Measurements from ENCODE around the gene KCNH2. TPM values are rescaled to one million over a fixed set of nuclear protein-coding genes. Genes with fewer than 3 reads are reported as not detected.

KCNH2 gene
- total RNA-seq, 1 donor from 2014 or later, result 2.1 TPM

DNA sequence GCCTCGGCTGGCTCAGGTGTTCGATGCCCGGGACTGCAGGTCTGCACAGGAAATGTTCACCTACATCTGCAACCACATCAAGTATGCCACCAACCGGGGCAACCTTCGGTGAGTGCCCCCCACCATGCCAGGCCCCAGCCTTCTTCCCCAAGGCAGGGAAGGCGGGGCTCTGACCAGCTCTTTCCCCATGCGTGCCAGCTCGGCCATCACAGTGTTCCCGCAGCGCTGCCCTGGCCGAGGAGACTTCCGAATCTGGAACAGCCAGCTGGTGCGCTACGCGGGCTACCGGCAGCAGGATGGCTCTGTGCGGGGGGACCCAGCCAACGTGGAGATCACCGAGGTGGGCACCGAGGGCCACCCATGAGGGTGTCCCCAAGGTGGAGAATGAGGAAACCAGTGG is 20.2 kb upstream of the KCNH2 start:
- TF ChIP-seq, protein P1, sequence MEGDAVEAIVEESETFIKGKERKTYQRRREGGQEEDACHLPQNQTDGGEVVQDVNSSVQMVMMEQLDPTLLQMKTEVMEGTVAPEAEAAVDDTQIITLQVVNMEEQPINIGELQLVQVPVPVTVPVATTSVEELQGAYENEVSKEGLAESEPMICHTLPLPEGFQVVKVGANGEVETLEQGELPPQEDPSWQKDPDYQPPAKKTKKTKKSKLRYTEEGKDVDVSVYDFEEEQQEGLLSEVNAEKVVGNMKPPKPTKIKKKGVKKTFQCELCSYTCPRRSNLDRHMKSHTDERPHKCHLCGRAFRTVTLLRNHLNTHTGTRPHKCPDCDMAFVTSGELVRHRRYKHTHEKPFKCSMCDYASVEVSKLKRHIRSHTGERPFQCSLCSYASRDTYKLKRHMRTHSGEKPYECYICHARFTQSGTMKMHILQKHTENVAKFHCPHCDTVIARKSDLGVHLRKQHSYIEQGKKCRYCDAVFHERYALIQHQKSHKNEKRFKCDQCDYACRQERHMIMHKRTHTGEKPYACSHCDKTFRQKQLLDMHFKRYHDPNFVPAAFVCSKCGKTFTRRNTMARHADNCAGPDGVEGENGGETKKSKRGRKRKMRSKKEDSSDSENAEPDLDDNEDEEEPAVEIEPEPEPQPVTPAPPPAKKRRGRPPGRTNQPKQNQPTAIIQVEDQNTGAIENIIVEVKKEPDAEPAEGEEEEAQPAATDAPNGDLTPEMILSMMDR (IDR thresholded peaks at IDR 0.05; ENCODE audit: insufficient read depth, low read length, poor library complexity, severe bottlenecking), result no peak
- Histone ChIP-seq H3K27me3 (ENCODE audit: control insufficient read depth, insufficient read depth, low read length) (peaks cover 7% of the 10 kb centered on the region), H3K4me3 (ENCODE audit: low read depth, low read length) (no peak overlapping the region), H3K36me3 (ENCODE audit: control insufficient read depth, insufficient read depth, low read length) (no peaks in the 10 kb centered on the region)
- no peak for DNase-seq (ENCODE audit: low read depth)

DNA sequence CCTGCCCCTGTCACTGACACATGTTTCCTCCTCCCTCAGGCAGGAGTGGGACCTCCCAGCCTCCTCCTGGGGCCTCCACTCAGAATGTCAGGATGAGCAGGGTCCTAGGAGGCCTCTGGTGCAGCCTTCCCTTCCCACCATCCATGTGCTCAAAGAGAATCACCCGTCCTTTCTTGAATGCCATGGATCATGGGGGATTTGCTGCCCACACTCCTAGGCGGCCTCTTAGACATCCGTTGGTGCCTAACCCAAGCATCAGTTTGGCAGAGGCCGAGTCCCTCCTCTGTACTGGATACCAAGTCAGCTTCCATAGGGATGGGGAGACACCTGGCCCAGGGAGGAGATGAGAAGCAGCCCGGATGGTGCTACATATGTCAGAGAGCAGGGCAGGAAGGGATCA is 19.7 kb upstream of the KCNH2 start:
- Histone ChIP-seq H3K4me3 (ENCODE audit: low read depth, low read length) (no peak overlapping the region), H3K36me3 (ENCODE audit: control insufficient read depth, insufficient read depth, low read length) (no peaks in the 10 kb centered on the region), H3K27me3 (ENCODE audit: control insufficient read depth, insufficient read depth, low read length) (peaks cover 7% of the 10 kb centered on the region)
- TF ChIP-seq, protein P1 (IDR thresholded peaks at IDR 0.05; ENCODE audit: insufficient read depth, low read length, poor library complexity, severe bottlenecking), result no peak
- DNase-seq (ENCODE audit: low read depth), result no peak

DNA sequence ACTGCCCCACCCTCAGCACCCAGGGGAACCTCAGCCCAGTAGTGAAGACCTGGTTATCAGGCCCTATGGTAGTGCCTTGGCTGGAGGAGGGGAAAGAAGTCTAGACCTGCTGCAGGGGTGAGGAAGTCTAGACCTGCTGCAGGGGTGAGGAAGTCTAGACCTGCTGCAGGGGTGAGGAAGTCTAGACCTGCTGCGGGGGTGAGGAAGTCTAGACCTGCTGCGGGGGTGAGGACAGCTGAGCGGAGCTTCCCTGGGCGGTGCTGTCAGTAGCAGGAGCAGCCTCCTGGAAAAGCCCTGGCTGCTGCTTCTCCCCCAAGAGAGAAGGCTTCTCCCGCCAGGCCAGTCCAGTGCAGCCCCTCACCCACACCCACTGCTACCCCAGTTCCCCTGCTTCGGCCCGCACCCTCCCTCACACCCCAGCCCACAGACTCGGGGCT is 19.0 kb upstream of the KCNH2 start:
- no peaks in the 10 kb centered on the region for H3K36me3 ChIP-seq (ENCODE audit: control insufficient read depth, insufficient read depth, low read length)
- no peak for DNase-seq (ENCODE audit: low read depth)
- TF ChIP-seq, protein P1 (IDR thresholded peaks at IDR 0.05; ENCODE audit: insufficient read depth, low read length, poor library complexity, severe bottlenecking), result no peak
- H3K27me3 ChIP-seq (ENCODE audit: control insufficient read depth, insufficient read depth, low read length), result peaks cover 7% of the 10 kb centered on the region
- H3K4me3 ChIP-seq (ENCODE audit: low read depth, low read length), result no peak overlapping the region

DNA sequence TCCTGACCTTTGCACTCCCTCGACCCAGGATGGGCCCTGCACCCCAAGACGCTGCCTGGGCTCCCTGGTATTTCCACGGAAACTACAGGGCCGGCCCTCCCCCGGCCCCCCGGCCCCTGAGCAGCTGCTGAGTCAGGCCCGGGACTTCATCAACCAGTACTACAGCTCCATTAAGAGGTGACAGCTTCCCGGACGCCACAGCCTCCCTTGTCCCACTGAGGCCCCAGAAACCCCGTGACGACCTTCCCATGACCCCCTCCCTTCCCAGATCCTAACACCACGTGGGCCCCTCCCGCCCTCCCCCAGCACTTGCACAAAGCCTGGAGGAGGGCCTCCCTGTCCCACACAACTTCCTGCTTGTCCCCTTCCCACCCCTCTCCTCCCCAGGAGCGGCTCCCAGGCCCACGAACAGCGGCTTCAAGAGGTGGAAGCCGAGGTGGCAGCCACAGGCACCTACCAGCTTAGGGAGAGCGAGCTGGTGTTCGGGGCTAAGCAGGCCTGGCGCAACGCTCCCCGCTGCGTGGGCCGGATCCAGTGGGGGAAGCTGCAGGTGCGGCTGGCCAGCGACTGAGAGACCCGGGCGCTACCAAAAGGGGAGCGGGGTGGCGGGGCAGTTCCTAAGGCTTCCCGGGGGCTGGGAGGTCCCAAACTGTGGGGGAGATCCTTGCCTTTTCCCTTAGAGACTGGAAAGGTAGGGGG is 18.4 kb upstream of the KCNH2 start:
- no peak overlapping the region for H3K4me3 ChIP-seq (ENCODE audit: low read depth, low read length)
- TF ChIP-seq, protein P1 (IDR thresholded peaks at IDR 0.05; ENCODE audit: insufficient read depth, low read length, poor library complexity, severe bottlenecking), result no peak
- no peaks in the 10 kb centered on the region for H3K36me3 ChIP-seq (ENCODE audit: control insufficient read depth, insufficient read depth, low read length)
- DNase-seq (ENCODE audit: low read depth), result no peak
- peaks cover 7% of the 10 kb centered on the region for H3K27me3 ChIP-seq (ENCODE audit: control insufficient read depth, insufficient read depth, low read length)

DNA sequence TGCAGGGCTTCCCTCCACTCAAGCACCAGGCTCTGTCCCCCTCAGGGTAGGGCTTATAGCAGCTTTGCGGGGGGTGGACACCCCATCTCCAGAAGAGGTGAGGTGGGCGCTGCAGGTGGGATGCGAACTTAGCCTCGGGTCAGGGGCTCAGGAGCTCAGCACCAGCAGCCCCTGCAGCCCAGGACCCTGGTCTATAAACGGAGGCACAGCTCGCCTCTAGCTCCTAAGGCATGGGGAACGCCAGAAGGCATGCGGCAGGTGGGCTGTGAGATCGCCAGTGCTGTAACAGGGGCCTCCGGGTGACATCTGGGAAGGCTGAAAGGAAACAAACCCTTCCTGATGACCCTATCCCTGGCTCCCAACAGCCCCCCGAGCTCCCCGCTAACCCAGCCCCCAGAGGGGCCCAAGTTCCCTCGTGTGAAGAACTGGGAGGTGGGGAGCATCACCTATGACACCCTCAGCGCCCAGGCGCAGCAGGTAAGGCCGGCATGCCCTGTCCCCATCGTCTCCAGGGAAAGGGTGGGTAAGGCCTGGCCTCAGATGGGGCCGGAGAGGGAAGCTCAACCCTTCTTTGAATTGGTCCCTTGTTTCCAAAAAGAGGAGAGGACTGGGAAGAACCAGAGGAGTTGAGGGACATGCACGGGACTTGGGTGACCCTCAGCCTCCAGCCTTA is 16.9 kb upstream of the KCNH2 start:
- no peak for DNase-seq (ENCODE audit: low read depth)
- peaks cover 7% of the 10 kb centered on the region for H3K27me3 ChIP-seq (ENCODE audit: control insufficient read depth, insufficient read depth, low read length)
- H3K4me3 ChIP-seq (ENCODE audit: low read depth, low read length), result no peak overlapping the region
- no peaks in the 10 kb centered on the region for H3K36me3 ChIP-seq (ENCODE audit: control insufficient read depth, insufficient read depth, low read length)
- TF ChIP-seq, protein P1 (IDR thresholded peaks at IDR 0.05; ENCODE audit: insufficient read depth, low read length, poor library complexity, severe bottlenecking), result no peak

Data from kidney epithelial cell (primary cell).